Lung (tissue), 16 donors: ENCODE data around the gene FOXA2. TPM values are rescaled to one million over a fixed set of nuclear protein-coding genes. Genes with fewer than 3 reads are reported as not detected.

Source experiments
- ATAC-seq: fragments of 200-7000 bp; cut with Tn5 transposase; one replicate; pipeline ENCODE4 v1.9.1; 2020; ENCODE audit warnings: moderate number of reproducible peaks; ENCODE audit not compliant: insufficient read depth, low FRiP score
- DNase-seq, 3 donors: peaks; one replicate each; pipeline ENCODE4 v3.0.0-alpha.2; 2013 to 2017
- H3K27ac ChIP-seq, 2 donors: one replicate each; pipeline ENCODE4 v1.5.1; 2013; ENCODE audit warnings: mild to moderate bottlenecking in 2 of 2, moderate library complexity in 2 of 2, control low read depth in 1 of 2, inconsistent platforms in 1 of 2, low read depth in 1 of 2, low read length in 1 of 2
- H3K27me3 ChIP-seq, 3 donors: one replicate each; pipeline ENCODE4 v1.5.1; 2013; ENCODE audit warnings: low read length in 2 of 3; ENCODE audit not compliant: control insufficient read depth in 3 of 3, insufficient read depth in 3 of 3
- H3K36me3 ChIP-seq, 4 donors: one replicate each; pipeline ENCODE4 v1.5.1; 2013; ENCODE audit warnings: low read length in 4 of 4, mild to moderate bottlenecking in 1 of 4, moderate library complexity in 1 of 4; ENCODE audit not compliant: control insufficient read depth in 4 of 4, insufficient read depth in 4 of 4
- H3K4me1 ChIP-seq, 5 donors: one replicate each; pipeline ENCODE4 v1.5.1; 2013; ENCODE audit warnings: low read length in 5 of 5, mild to moderate bottlenecking in 2 of 5, moderate library complexity in 1 of 5; ENCODE audit not compliant: control insufficient read depth in 5 of 5, insufficient read depth in 5 of 5
- H3K4me3 ChIP-seq: one replicate; pipeline ENCODE4 v1.5.1; 2013; ENCODE audit warnings: mild to moderate bottlenecking, control low read depth, moderate library complexity
- H3K9ac ChIP-seq, 2 donors: one replicate each; pipeline ENCODE4 v1.5.1; 2013; ENCODE audit warnings: low read length in 2 of 2, control low read depth in 1 of 2; ENCODE audit not compliant: insufficient read depth in 1 of 2
- H3K9me3 ChIP-seq, 4 donors: one replicate each; pipeline ENCODE4 v1.5.1; 2013; ENCODE audit warnings: low read length in 3 of 4, mild to moderate bottlenecking in 1 of 4, moderate library complexity in 1 of 4; ENCODE audit not compliant: control insufficient read depth in 4 of 4, insufficient read depth in 3 of 4
- WGBS, 2 donors: extraction: QIAGEN DNeasy Blood & Tissue Kit; methylation state at CpG; one replicate each; pipeline ENCODE4 v1.1.7; 2013; 5-methylcytosine and 5-hydroxymethylcytosine counted together
- long read RNA-seq, 5 donors: transcript quantifications; one replicate each; lab custom pipeline, GENCODE V29; 2026
- polyA plus RNA-seq, 2 donors: library from polyadenylated mRNA; stranded (reverse); fragments of 200-250 nt; gene quantifications; one replicate each; pipeline ENCODE4 v1.2.1, GENCODE V29; 2013
- total RNA-seq, 2 donors: library from RNA; depleted of rRNA in 1 of 2; stranded (reverse); fragments of >200 nt in 1 of 2; gene quantifications; one replicate each; pipeline ENCODE4 v1.2.1, GENCODE V29; 2014 to 2021
- TF ChIP-seq, protein P1 (sequence below): IDR thresholded peaks from 2 replicates; pipeline ENCODE4 v1.5.1; 2012; ENCODE audit warnings: mild to moderate bottlenecking; ENCODE audit errors: control extremely low read depth, extremely low read depth
- donor health status: control.
- donor health status: control.
- donor health status: Bipolar disorder and iron deficiency.
- donor health status: healthy.
- donor health status: DM: yes; HTN: yes; CAD: no.

Gene FOXA2
- 10 to 100 TPM; 10.4 to 39.5 TPM for total RNA-seq
- 10 to 100 TPM in 1 of 2 donors, 1 to 10 TPM in 1; 10.0 to 24.8 TPM for polyA plus RNA-seq
- long read RNA-seq, donor 1, transcript FOXA2-202 (2 exons, 2,422 nt): major isoform, 29 of 29 reads
- long read RNA-seq, donor 1, partial matches to known transcripts: 0 of 29 reads
- long read RNA-seq, donor 1, other reads (novel, unspliced or antisense): 0 of 29 reads
- long read RNA-seq, donor 2, transcript FOXA2-202 (2 exons, 2,422 nt): major isoform, 13 of 13 reads
- long read RNA-seq, donor 2, partial matches to known transcripts: 0 of 13 reads
- long read RNA-seq, donor 2, other reads (novel, unspliced or antisense): 0 of 13 reads
- long read RNA-seq, donor 3, transcript FOXA2-202 (2 exons, 2,422 nt): major isoform, 18 of 19 reads
- long read RNA-seq, donor 3, partial matches to known transcripts: 0 of 19 reads
- long read RNA-seq, donor 3, other reads (novel, unspliced or antisense): 0 of 19 reads
- long read RNA-seq, donor 4, transcript FOXA2-202 (2 exons, 2,422 nt): major isoform, 5 of 5 reads
- long read RNA-seq, donor 4, partial matches to known transcripts: 0 of 5 reads
- long read RNA-seq, donor 4, other reads (novel, unspliced or antisense): 0 of 5 reads
- long read RNA-seq, donor 5, transcript FOXA2-202 (2 exons, 2,422 nt): major isoform, 37 of 37 reads
- long read RNA-seq, donor 5, partial matches to known transcripts: 0 of 37 reads
- long read RNA-seq, donor 5, other reads (novel, unspliced or antisense): 0 of 37 reads

DNA sequence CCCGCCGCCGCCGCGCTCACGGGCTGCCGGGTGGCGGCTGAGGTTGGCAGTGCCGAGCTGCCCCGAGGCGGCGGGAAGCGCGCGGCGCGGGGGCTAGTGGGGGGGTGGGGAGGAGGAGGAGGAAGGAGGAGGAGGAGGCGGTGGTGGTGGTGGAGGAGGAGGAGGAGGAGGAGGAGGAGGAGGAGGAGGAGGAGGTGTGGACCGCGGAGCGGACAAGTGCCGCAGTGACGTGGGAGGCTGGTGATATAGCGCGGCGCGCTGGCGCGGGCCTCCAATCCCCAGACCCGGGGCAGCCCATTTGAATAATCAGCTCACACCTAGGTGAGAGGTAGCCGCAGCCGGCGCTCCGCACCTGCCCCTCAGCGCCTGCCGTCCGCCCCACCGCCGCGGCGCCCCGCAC lies at the start of gene FOXA2:
Gene FOXA2, minus strand, starts transcription at position 51 of the 400 bp plus-strand sequence. CDS start 294 bp downstream, outside the sequence.
- TF ChIP-seq, protein P1, sequence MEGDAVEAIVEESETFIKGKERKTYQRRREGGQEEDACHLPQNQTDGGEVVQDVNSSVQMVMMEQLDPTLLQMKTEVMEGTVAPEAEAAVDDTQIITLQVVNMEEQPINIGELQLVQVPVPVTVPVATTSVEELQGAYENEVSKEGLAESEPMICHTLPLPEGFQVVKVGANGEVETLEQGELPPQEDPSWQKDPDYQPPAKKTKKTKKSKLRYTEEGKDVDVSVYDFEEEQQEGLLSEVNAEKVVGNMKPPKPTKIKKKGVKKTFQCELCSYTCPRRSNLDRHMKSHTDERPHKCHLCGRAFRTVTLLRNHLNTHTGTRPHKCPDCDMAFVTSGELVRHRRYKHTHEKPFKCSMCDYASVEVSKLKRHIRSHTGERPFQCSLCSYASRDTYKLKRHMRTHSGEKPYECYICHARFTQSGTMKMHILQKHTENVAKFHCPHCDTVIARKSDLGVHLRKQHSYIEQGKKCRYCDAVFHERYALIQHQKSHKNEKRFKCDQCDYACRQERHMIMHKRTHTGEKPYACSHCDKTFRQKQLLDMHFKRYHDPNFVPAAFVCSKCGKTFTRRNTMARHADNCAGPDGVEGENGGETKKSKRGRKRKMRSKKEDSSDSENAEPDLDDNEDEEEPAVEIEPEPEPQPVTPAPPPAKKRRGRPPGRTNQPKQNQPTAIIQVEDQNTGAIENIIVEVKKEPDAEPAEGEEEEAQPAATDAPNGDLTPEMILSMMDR: no peak
- ATAC-seq (peak; percentile 59), DNase-seq (peak in 2 of 3 donors; percentile 83 to 85)
- Histone ChIP-seq H3K27me3 (peaks cover 0 to 80% (median 73%) of the 10 kb centered on the region in 3 donors), H3K4me1 (peaks cover 0 to 12% (median 3%) of the 10 kb centered on the region in 5 donors), H3K9ac (peak within 1 kb of the TSS in 1 of 2 donors; percentile 81), H3K4me3 (peak within 1 kb of the TSS; percentile 65), H3K9me3 (peaks cover 0 to 2% (median 1%) of the 10 kb centered on the region in 4 donors), H3K36me3 (no peaks in the 10 kb centered on the region), H3K27ac (peak within 1 kb of the TSS in 1 of 2 donors; percentile 91)
- 0 to 2% methylated on average over 15 to 36 of the region's 42 CpGs for WGBS, 2 donors

DNA sequence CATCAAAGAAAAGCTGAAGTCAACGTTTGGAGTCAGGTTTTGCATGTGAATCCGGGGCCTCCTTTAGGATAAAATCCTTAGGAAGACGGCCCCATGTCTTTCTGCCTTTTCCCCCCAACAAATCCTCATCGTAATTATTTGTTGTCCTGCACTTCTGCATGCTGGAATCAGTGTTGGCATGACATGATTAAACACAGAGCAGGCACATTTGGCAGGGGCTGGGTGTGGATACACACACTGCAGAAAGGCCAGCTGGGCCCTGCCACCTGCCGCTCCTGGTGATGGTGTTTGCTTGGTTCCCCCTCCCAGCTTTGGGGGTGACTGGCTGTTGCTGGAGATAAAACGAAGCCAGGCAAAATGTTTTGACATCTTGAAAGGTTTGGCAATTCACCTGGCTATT lies 46.3 kb upstream of the FOXA2 start:
- Histone ChIP-seq H3K9ac (no peak overlapping the region), H3K9me3 (no peaks in the 10 kb centered on the region), H3K36me3 (no peaks in the 10 kb centered on the region), H3K27me3 (peaks cover 0 to 2% (median 0%) of the 10 kb centered on the region in 3 donors), H3K4me1 (no peaks in the 10 kb centered on the region), H3K27ac (no peak overlapping the region), H3K4me3 (no peak overlapping the region)
- TF ChIP-seq, protein P1: no peak
- WGBS, 2 donors: 61 to 77% methylated on average over 6 of the region's 6 CpGs
- ATAC-seq (no peak), DNase-seq (no peak)

DNA sequence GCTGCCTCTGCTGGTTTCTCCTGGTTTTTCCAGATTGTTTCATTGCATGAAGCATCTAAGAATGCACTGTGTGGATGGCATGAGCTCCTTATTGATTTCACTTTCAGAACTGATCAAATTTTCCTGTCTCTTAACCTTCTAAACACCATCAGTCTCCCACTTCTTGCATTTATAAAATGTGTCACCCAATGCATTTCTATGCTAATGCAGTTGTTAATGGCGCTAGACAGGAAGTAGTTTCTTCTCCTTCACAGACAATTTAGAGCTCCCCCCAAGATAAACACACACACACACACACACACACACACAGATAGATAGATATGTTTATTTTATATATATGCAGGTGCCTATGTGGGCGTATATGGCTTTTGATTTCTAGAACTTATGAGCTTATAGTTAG lies 45.6 kb upstream of the FOXA2 start:
- no peaks in the 10 kb centered on the region for H3K4me1 ChIP-seq
- 73 to 75% methylated on average over 2 of the region's 2 CpGs for WGBS, 2 donors
- no peak overlapping the region for H3K9ac ChIP-seq
- no peak overlapping the region for H3K27ac ChIP-seq
- no peak overlapping the region for H3K4me3 ChIP-seq
- H3K9me3 ChIP-seq: no peaks in the 10 kb centered on the region
- H3K27me3 ChIP-seq: peaks cover 0 to 2% (median 0%) of the 10 kb centered on the region in 3 donors
- no peak for ATAC-seq
- TF ChIP-seq, protein P1: no peak
- H3K36me3 ChIP-seq: no peaks in the 10 kb centered on the region
- DNase-seq: no peak
